MM.1S (cell line): ENCODE results near the gene TMPRSS6.

ENCODE experiments used
- EZH2 ChIP-seq: fragments of 300-600 bp; sonication (generic); optimal IDR thresholded peaks from 2 replicates; pipeline ENCODE3; 2017; ENCODE audit warnings: low read depth, mild to moderate bottlenecking, antibody characterized with exemption, low read length, mixed read lengths
- EZH2phosphoT487 ChIP-seq: fragments of 300-600 bp; sonication (generic); IDR thresholded peaks from 2 replicates; pipeline ENCODE4 v1.6.1; 2018; ENCODE audit warnings: antibody characterized with exemption, low read length
- TF ChIP-seq, protein P1 (sequence below): fragments of 300-600 bp; sonication (generic); IDR thresholded peaks from 2 replicates; pipeline ENCODE4 v1.5.1; 2016; ENCODE audit warnings: antibody characterized with exemption, low read length, mixed read lengths

DNA sequence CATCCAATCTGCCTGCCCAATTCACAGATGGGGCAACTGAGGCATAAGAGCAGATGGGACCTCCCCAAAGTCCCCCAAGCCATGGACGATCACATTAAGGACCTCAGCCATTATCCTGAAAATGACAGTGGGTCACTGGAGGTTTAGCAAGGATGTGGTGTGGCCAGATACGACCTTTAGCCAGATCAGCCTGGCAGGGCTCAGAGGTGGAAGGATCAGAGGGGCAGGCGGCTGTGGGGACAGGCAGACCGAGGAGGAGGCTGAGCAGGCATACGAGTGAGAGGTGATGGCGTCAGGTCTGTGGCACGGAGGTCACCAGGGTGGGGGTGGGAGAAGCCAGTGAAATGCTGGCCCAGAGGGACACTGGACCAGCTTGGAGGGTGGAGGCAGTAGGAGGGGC is 14.1 kb upstream of the TMPRSS6 start:
- TF ChIP-seq, protein P1, sequence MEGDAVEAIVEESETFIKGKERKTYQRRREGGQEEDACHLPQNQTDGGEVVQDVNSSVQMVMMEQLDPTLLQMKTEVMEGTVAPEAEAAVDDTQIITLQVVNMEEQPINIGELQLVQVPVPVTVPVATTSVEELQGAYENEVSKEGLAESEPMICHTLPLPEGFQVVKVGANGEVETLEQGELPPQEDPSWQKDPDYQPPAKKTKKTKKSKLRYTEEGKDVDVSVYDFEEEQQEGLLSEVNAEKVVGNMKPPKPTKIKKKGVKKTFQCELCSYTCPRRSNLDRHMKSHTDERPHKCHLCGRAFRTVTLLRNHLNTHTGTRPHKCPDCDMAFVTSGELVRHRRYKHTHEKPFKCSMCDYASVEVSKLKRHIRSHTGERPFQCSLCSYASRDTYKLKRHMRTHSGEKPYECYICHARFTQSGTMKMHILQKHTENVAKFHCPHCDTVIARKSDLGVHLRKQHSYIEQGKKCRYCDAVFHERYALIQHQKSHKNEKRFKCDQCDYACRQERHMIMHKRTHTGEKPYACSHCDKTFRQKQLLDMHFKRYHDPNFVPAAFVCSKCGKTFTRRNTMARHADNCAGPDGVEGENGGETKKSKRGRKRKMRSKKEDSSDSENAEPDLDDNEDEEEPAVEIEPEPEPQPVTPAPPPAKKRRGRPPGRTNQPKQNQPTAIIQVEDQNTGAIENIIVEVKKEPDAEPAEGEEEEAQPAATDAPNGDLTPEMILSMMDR = no peak
- TF ChIP-seq EZH2 = no peak
- no peak for TF ChIP-seq EZH2phosphoT487
